ENCODE measurements around the gene WNT7A.

- TF ChIP-seq POLR2AphosphoS5 (IDR thresholded peaks at IDR 0.05) (no peak), CTCF (IDR thresholded peaks at IDR 0.05) (no peak), POLR2A (IDR thresholded peaks at IDR 0.05) (no peak), EP300 (IDR thresholded peaks at IDR 0.05) (no peak)
Measured at GRCh38 chr3:13798401-13798800, 81.5 kb downstream of the WNT7A start.

All from upper lobe of left lung (tissue), 4 donors.